H1 (cell line): ENCODE results near the gene KRTAP10-4. TPM values are rescaled to one million over a fixed set of nuclear protein-coding genes. Genes with fewer than 3 reads are reported as not detected.

ENCODE experiments used
- CBX5 ChIP-seq: fragments of 300-800, 300-1000 bp; sonication (generic); IDR thresholded peaks from 2 replicates; pipeline ENCODE4 v1.7.1; 2016; ENCODE audit warnings: antibody characterized with exemption, low read length, low read depth
- JUN ChIP-seq: IDR thresholded peaks from 2 replicates; pipeline ENCODE4 v1.6.1; 2011; ENCODE audit warnings: low read depth, mild to moderate bottlenecking, improper control_type of control experiment, low read length
- KDM5A ChIP-seq: fragments of 200-600 bp; IDR thresholded peaks from 2 replicates; pipeline ENCODE4 v1.7.1; 2012; ENCODE audit warnings: mild to moderate bottlenecking, low read length, inconsistent platforms, mixed read lengths
- MAFK ChIP-seq: IDR thresholded peaks from 2 replicates; pipeline ENCODE4 v1.6.1; 2012; ENCODE audit warnings: low read depth, mild to moderate bottlenecking, improper control_type of control experiment, low read length
- RNF2 ChIP-seq: fragments of 200-900, 300-1000 bp; sonication (generic); IDR thresholded peaks from 2 replicates; pipeline ENCODE4 v1.7.1; 2016; ENCODE audit warnings: borderline replicate concordance, low read depth, mild to moderate bottlenecking, antibody characterized with exemption, low read length; ENCODE audit not compliant: poor library complexity, severe bottlenecking; ENCODE audit errors: missing control alignments
- SIRT6 ChIP-seq: IDR thresholded peaks from one replicate; pipeline ENCODE4 v1.7.1; 2012; ENCODE audit warnings: low read length, inconsistent platforms
- TEAD4 ChIP-seq: IDR thresholded peaks from 2 replicates; pipeline ENCODE4 v1.6.1; 2012; ENCODE audit warnings: low read depth, low read length, inconsistent platforms, mixed read lengths
- ZNF274 ChIP-seq: IDR thresholded peaks from 2 replicates; pipeline ENCODE4 v1.7.0; 2012; ENCODE audit warnings: low read length, borderline replicate concordance; ENCODE audit errors: extremely low read depth
- polyA plus RNA-seq, 7 experiments: library from polyadenylated mRNA; depleted of rRNA in 3 of 7; stranded (reverse) in 5 of 7; unstranded in 2 of 7; fragments of >200 nt in 5 of 7; fragments of 200-250 nt in 2 of 7; gene quantifications; 1 replicate in 5 of 7; 2 replicates in 1 of 7; 4 replicates in 1 of 7; pipeline versions ENCODE4 v1.2.1 to v1.2.3, GENCODE V29; 2011 to 2013; ENCODE audit warnings: missing spikeins in 2 of 7, mixed read lengths in 2 of 7
- total RNA-seq: library from RNA; stranded (reverse); fragmentation: NEBNext Ultra II Directional; extraction: Animal tissue kit (Norgen Biotek cat#: 25700); gene quantifications from 2 replicates; pipeline ENCODE4 v1.2.1, GENCODE V29; 2021
- TF ChIP-seq, protein P1 (sequence below): IDR thresholded peaks from 2 replicates; pipeline ENCODE4 v1.6.1; 2012; ENCODE audit warnings: low read length, inconsistent platforms

The KRTAP10-4 gene
- total and polyA plus RNA-seq, 2 of the 8 experiments (the other 6 are each of a cell fraction or from before 2014, with no cell fraction given): not detected

- TF ChIP-seq, protein P1, sequence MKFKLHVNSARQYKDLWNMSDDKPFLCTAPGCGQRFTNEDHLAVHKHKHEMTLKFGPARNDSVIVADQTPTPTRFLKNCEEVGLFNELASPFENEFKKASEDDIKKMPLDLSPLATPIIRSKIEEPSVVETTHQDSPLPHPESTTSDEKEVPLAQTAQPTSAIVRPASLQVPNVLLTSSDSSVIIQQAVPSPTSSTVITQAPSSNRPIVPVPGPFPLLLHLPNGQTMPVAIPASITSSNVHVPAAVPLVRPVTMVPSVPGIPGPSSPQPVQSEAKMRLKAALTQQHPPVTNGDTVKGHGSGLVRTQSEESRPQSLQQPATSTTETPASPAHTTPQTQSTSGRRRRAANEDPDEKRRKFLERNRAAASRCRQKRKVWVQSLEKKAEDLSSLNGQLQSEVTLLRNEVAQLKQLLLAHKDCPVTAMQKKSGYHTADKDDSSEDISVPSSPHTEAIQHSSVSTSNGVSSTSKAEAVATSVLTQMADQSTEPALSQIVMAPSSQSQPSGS: no peak
- TF ChIP-seq JUN (no peak), TEAD4 (no peak), MAFK (no peak), ZNF274 (no peak), KDM5A (no peak), SIRT6 (no peak), CBX5 (no peak), RNF2 (no peak)
Measured at GRCh38 chr21:44615466-44615865, 41.9 kb downstream of the KRTAP10-4 start (continued).
